Activated T-helper 1 cell treated with anti-CD3 and anti-CD28 coated beads, Interleukin-2, amount 50 U/mL, for 16 hours (primary cell): ENCODE results near the gene SYF2.
"Not testable (repeated sequence)": the region's sequence is repeated elsewhere in the genome, so short reads cannot be mapped to it uniquely, and the experiment has no call there.

ENCODE experiments used
- DNase-seq, 2 donors: peaks; one replicate each; pipeline ENCODE4 v3.0.0-alpha.2; 2020; ENCODE audit warnings: low read depth in 1 of 2, low spot score in 1 of 2

The SYF2 gene

DNA sequence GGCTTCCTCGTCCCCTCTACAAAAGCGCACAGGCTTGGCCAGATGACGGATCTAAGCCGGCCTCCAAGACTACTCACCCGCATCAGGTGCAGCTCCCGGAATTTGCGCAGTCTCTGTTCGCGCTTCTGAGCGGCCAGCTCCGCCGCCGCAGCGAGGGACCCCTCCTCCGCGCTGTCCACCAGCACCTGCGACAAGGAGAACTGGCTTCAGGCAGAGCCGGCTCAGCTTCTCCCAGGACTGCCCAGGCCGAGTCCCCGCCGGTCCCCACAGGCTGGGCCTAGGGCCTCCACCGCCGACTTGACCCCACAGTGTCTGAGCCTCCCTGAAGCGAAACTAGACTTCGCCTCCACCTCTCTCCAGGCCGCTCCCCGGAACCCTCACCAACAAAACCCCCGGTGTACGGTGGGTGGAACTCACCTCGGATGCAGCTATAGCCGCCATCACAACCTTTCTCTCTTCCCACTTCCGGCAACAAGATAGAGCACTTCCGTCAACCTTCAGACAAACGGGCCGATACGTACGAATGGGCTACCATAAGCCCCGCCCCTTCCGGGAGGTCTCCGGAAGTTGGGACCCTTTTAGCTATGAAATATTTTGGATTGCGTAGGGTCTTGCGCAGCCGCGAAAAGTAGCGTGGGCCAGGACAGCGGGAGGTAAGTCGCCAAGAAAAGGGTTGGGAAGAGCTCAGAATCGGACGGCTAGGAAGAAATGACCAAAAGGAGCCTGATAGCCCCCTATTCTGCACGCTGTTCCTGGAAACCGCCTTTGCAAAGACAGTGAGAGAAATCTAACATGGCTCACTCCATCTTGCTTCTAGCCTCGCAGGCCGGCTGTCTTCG is at the start of gene SYF2:
SYF2 (minus strand) TSS at position 476 of the 839 bp plus-strand sequence; CDS start at position 441, 35 bp downstream.
- peak; percentile 76 to 81 for DNase-seq

DNA sequence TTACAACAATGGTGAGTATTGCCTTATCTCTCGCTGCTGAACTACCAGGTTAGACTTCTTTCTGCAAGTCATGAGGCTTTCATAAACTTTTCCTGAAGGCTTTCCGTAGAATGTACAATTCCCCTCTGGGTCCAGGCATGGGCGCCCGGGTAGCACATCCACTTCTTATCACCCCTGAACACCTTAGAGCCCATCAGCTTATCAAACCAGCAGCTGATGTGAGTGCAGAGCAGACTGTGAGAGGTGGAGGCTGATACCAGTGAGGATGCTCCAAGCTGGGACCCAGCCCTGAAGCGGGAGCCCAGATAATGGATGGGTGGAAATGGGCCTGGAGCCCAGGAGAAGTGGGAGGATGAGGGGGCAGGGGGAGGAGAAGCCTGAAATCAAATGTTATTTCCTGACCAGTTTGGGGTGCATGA is 47.4 kb upstream of the SYF2 start:
- DNase-seq, result not testable (repeated sequence)

DNA sequence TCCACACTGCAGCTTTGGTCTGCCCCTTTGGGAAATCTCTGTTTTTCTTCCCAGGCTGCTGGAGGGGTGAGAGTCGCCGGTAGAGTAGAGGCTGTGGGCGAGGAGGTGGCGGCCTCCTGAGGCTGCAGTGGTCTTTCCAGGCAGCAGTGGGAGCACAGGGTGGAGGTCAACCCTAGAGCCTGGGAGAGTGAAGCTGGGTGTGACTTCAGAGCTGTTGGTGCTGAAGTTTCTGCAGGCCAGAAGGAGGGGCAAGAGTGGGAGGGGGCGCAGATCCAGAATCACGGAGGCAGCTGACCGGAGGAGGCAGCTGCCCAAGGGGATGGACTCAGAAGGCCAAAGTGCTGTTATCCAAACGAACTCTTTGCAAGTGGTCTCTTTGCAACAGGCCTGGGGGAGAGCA is 46.5 kb upstream of the SYF2 start:
- not testable (repeated sequence) for DNase-seq

DNA sequence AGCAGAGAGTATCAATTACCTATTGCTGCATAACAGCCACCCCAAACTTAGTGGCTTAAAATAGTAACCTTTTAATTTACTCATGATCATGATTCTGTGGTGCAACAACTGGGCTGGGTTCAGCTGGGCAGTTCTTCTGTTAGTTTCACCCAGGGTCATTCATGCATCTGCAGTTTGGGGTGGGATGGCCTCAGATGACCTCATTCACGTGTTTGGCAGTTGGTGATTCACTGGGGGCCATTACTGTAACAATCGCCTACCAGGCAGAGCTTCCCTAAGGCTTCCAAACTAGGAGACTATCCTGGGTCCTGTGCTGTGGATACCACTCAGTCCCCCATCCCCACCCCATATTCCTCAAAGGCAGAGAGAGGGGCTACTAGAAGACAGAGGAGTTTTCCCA is 46.1 kb upstream of the SYF2 start:
- DNase-seq, result not testable (repeated sequence)

DNA sequence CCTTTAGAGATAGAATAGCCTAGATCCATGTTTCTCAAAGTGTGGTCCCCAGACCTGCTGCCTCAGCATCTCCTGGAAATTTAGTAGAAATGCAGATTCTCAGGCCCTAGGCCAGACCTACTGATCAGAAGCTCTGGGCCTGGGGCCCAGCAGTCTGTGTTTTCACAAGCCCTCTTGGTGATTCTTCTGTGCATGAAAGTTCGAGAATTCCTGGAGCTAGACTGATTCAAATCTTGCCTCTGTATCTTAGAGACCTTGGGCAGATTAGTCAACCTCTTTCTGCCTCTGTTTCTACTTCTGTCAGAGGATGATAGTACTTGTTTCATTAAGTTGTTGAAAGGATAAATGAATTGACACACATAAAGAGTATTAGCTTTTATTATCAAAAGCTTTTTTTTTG is 45.0 kb upstream of the SYF2 start:
- not testable (repeated sequence) for DNase-seq

DNA sequence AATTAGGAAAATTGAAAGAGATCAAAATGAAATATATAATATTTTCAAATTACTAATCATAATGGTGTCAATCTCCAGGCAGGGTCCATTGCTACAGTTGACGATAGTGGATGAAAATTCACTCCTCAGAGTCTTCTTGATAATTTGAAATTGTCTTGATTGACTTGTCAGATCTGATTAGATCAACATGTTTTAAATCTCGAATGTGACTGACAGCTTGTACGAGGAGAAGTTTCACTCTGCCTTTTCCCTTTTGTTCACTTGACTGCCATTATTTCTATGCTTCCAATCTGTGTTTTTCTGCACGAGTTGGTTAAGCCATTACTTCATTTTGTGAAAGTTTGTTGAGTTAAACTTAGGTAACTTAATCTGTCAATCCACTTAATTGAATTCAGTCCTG is 43.3 kb upstream of the SYF2 start:
- DNase-seq, result not testable (repeated sequence)

DNA sequence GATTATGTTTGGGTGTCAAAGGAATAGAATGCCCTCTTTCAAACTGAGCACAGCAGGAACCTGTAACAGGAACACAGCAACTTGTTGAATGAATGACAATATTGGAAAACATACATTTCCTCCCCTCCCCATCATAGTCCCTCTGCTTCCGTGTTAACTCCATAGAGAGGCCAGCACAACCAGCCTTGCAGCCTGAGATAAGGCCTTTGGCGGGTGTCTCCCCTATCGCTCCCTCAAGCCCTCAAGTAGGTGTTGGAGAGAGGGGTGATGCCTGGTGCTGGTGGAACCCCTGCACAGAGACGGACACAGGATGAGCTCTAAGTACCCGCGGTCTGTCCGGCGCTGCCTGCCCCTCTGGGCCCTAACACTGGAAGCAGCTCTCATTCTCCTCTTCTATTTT is 39.9 kb upstream of the SYF2 start, which contains the start of gene RHD:
RHD (plus strand) TSS at position 272 of the 400 bp plus-strand sequence; CDS start at position 311, 39 bp downstream.
- not testable (repeated sequence) for DNase-seq

DNA sequence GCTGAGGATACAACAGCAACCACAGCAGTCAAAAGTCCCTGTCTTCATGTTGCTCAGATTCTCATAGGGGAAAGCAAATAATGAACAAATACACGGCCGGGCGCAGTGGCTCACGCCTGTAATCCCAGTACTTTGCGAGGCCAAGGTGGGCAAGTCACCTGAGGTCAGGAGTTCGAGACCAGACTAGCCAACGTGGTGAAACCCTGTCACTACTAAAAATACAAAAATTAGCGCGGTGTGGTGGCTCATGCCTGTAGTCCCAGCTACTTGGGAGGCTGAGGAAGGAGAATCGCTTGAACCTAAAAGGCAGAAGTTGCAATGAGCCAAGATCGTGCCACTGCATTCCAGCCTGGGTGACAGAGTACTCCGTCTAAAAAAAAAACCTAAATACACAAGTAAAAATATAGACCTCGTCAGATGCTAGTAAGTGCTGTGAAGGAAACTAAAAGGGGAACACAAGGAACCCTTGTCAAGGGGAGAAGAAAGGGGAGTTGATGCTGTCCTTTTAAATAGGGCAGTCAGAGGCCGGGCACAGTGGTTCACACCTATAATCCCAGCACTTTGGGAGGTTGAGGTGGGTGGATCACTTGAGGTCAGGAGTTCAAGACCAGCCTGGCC is 36.0 kb upstream of the SYF2 start:
- DNase-seq, result not testable (repeated sequence)

DNA sequence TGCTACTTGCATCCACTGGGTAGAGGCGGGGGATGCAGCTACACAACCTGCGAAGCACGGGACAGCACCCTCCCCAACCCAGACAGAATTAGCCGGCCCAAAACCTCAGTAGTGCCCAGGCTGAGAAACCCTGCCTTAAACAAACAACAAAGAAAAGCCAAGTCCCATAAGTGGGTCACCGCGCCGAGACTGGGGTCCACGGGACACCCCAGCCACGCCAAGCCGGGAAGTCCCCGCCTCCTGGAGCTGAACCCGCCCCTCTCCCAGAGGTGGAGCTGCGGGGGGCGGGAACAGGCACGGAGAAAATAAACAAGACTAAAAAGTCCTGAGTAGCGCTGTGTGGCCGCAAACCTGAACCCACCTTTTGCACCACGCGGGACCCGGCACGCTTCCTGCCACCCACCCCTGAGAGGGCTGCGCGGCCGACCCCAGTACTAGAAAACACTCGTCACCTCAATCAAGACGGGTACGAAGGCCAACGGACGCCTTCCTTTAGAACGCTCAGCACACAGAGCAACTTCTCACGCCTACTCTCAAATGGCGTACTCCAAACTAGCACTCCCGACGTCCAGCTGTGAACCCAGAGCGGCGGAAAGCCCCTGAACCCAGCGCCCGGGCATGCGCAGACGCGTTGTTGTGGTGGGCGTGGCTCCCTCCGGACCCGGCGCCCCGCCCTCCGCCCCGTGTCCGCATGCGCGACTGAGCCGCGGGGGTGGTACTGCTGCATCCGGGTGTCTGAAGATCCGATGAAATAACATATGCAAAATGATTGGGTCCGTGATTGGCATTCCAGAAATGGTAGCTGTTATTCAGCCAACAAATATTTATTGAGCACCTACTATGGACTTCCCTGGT is 35.2 kb upstream of the SYF2 start:
- peak; percentile 65 to 88 for DNase-seq

DNA sequence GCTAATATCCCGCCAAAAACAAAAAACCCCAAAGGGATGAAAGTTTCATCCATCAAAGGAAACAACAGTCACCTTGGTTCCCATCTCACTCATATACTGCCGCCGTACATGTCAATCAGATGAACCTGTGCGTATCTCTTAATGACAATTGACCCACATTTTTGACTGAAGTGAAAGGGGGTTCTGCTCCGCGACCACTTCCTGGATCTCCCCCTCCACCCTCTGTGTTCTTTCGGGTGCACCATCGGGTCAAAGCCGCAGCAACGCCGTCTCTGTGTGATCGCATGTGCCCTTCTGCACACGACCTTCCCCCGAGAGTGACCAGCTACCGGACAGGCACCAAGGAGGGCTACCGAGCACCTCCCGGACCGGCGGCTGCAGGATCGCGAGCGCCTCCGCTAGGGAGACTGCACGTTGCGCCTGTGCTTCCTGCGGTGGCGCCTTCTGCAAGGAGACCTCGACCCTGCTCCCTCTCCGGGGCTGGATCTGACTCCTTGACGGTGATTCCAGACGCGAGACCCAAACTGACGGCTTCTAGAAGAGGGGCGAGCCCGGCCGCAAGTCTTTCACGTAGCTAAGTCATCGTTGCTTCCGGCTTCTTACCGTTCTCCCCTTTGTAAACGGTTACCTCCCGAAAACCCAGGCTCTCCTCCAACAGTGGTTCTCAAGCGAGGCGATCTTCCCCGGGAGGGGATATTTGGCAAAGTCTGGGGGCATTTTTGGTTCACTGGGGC is 34.4 kb upstream of the SYF2 start:
- not testable (repeated sequence) for DNase-seq

DNA sequence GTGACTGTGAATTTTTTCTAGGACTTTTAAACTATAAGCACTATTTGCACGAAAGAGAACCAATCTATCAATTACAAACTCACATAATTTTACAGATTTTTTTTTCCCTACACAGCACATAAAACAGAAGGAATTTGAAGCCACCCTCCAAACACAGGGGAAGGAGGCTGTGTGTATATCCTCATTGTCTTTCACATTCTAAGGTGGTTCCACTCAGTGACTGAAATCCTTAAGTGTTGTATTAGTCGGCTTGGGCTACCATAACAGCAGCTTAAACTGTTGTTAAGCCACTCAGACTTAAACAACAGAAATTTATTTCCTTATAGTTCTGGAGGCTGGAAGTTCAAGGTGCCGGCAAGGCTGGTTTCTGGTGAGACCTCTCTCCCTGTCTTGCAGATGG is 28.0 kb upstream of the SYF2 start:
- not testable (repeated sequence) for DNase-seq

DNA sequence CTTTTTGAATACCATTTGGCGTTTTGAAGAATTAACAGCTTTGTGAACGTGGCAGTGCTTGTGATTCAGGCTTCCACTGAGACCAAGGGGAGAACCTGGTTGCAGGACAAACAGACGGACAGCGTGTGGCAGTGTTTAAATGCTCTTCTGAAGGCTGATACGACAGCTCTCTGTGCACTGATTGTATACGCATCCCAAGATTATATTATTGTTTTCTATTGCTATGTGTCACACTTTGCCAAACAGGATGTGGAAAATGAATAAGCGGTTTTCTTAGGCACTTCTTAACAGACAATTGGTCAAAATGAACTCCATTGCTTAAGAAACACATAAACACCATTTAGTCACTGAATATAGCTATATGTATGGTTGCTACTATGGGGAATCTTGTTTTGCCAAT is 27.5 kb upstream of the SYF2 start:
- not testable (repeated sequence) for DNase-seq

DNA sequence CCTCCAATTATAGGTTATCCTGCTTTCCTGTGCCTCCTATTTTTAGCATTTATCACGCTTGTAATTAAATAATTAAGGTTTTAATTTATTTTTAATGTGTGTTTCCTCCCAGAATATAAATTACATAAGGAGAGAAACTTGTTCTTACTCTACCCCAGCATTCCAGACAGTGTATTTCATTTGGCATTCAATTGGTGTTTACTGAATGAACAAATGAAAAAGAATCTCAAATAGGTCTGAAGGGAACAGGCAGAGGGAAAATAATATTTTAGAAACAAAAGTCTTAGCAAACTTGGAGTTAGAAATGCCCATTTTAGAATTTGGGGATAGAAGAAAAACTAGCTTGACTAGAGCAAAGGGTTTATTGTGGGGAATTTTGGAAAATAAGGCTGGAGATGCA is 24.9 kb upstream of the SYF2 start:
- no peak for DNase-seq

DNA sequence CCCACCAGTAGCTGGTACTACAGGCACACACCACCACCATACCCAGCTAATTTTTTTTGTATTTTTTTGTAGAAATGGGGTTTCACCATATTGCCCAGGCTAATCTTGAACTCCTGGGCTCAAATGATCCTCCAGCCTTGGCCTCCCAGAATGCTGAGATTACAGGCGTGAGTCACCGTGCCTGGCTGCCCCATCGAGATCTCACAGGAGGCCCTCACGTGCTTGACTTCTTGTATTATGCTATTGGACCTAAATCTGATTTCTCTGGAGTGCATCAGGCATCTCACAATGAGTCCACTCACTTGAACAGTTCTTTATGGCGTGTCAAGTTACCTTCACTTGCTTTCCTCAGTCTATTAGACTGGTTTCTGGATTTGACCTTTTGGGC is 24.3 kb upstream of the SYF2 start:
- DNase-seq, result no peak

DNA sequence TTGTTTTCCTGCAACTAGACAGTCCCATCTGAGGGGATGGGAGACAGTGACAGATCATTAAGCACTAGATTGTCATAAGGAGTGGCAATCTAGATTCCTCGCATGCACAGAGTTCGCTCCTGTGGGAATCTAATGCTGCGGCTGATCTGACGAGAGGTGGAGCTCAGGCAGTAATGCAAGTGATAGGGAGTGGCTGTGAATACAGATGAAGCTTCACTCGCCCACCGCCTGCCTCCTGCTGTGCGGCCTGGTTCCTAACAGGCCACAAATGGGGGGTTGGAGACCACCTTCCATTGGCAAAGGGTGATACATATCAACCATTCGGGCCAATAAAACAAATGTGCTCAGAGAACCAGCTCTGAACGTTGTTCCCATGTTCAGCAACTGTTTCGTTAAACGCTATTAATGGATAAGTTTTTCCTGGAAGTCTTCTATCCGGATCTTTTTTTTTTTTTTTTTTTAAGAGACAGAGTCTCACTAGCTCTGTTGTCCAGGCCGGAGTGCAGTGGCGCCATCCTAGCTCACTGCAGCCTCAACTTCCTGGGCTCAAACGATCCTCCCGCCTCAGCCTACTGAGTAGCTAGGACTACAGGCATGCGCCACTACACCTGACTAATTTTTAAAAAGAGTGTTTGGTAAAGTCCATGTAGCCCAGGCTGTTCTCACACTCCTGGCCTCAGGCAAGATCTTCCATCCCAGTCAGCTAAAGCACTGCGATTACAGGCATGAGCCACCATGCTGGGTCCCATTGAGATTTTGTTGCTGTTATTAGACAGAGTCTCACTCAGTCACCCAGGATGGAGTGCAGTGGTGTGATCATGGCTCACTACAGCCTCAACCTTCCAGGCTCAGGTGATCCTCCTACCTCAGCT is 23.6 kb upstream of the SYF2 start:
- no peak for DNase-seq

DNA sequence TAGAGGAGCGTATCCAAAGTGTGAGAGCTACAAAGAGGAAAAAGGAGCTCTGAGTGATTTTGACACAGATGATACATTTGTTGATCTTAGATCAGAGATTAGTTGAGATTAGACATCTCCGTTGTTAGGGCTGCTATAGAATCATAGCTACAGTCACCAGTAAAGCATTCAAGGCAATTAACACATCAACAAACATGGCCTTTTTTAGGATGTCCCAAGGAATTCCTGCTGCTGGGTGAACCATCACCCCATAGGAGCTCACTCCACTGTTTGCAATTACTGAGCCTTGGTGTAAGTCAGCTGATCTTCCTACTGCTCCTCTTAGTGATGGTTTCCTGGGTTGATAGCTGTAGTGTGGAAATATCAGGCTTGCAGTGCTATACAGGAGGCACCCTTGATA is 21.6 kb upstream of the SYF2 start:
- DNase-seq, result no peak

DNA sequence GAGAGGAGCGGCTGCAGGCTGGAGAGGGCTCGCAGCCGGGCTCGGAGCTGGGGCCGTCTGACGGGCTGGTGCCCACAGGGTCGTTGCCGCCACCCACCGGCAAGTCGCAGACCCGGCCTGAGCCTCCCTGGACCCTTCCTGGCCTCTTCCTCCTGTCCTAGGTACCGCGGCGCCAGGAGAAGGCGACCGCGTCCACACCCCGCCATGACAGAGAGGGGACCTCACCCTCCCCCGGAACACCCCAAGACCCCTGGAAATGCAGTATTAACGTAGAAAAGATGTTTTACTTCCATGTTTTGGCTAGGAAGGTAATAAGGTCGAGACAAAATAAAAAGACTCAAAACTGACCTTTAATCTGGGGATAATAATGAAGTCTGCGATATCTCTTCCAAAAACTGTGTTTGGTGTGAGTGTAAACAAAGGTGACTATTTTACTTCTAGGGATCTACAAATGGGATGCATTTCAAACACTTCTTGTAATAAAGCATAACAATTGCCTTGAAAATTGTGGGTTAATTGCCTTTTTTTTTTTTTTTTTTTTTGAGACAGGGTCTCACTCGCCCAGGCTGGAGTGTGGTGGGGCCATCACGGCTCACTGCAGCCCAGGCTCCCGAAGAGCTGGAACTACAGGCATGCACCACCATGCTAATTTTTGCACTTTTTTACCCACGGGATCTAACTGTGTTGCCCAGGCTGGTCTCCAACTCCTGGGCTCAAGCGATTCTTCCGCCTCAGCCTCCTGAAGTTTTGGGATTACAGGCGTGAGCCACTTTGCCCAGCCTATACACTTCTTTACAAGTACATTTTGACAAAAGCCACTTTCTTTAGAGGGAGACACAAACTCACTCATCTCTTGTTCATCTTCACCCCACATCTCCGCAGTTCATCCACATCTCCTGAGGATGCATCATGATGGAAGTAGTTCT is 15.8 kb upstream of the SYF2 start:
- DNase-seq, result no peak

DNA sequence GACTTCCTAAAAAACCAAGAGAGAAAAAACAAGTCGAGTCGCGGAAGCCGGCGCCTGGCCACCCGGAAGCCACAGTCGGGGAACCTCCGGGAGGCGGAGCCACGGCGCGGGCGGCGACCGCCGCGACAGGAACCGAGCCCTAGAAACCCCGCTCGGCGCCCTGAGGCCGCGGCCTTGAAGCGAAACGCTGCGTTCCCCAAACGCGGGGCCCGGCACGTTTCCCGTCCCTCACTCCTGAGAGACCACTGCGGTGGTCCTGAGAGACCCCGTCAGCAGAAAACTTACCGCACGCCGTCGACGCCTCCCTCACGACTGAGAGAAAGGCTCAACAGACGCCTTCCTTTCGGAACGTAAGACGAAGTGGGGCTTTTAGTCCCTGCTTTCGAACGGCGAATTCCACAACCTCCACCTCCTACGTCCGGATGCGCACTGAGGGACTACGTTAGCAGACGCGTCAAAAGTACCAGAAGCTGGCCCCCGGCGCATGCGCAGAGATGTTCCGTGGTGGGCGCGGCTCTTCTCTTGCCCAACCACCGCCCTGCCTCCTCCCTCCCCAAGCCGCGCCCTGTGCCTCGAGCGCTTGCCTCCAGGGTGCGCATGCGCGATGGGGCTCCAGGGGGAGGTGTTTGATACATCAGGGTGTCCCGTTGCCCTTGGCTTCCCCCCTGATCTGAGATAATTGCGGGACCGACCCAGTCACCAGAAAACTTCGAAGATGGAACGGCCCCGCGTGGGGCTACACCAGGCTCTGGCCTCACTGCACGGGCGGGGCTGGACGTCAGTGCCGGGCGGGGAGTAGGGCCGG is 14.9 kb upstream of the SYF2 start, which contains the start of gene RSRP1:
RSRP1 (minus strand) TSS at position 431 of the 805 bp plus-strand sequence. CDS start 491 bp downstream, outside the sequence.
- peak; percentile 99 to 100 for DNase-seq
